Activated T-helper 2 cell treated with anti-CD3 and anti-CD28 coated beads, Interferon-gamma antibody, Interleukin-2, Interleukin-4, amounts not matched to agents 10 μg/mL and 5 μg/mL and 100 μg/mL, durations not matched to agents 14 hours and 24 hours and 36 hours (primary cell): ENCODE results near the gene COA8. TPM values are rescaled to one million over a fixed set of nuclear protein-coding genes. Genes with fewer than 3 reads are reported as not detected.

Source experiments
- DNase-seq: peaks from one replicate; pipeline ENCODE4 v3.0.0; 2021; ENCODE audit warnings: low spot score
- H3K27ac Mint-ChIP-seq: one replicate; pipeline ENCODE4 v1.8.0; 2021; ENCODE audit warnings: mixed read lengths
- H3K27me3 Mint-ChIP-seq: one replicate; pipeline ENCODE4 v1.8.0; 2021; ENCODE audit warnings: low read depth, mixed read lengths
- H3K36me3 Mint-ChIP-seq: one replicate; pipeline ENCODE4 v1.8.0; 2021; ENCODE audit warnings: low read depth, mixed read lengths
- H3K4me1 Mint-ChIP-seq: one replicate; pipeline ENCODE4 v1.8.0; 2021; ENCODE audit warnings: low read depth, mixed read lengths
- H3K4me3 Mint-ChIP-seq: one replicate; pipeline ENCODE4 v1.8.0; 2021; ENCODE audit warnings: low read depth, mild to moderate bottlenecking, moderate library complexity, mixed read lengths
- H3K9me3 Mint-ChIP-seq: one replicate; pipeline ENCODE4 v1.8.0; 2021; ENCODE audit warnings: mixed read lengths
- intact Hi-C: fragments of 100-400 bp; cut with micrococcal nuclease; formaldehyde crosslinking; loops from one replicate; pipeline ENCODE4 v1.15.1; 2023
- total RNA-seq: library from RNA; stranded (reverse); gene quantifications from 2 replicates; pipeline ENCODE4 v1.2.3, GENCODE V29; 2022

The COA8 gene
- total RNA-seq, 1 donor from 2014 or later = 31.9 TPM

DNA sequence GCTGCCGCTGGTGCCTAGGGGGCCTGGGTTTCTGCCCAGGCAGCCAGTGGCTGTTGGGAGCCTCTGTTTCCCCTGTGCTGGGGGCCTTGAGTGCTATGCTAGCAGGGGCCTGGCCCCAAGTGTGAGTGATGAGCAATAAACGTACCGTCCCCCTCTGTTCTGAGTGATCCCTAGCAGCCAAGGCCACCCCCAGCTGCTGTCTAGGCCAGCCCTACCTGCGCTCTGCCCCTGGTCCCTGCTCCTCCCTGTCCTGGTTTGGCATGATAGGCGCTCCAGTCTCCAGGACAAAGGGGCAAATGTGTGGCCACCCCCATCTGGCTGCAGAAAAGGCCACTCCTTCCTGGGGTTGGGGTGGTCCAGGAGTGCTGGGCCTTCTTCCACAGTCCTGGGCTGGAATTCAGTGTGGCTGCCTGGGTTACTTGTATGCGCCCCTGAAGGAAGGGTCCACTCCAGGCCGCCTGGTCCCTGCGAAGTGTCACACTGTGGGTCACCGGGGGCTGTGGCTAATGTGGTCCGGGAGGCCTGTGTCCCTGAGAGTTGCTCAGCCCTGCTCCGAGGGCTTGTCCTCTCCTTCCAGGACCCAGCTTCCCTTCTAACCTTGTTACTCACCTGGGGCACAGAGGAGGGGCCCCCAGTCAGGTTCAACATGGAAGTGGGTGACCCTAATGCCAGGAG, 26.7 kb upstream of the COA8 start:
- no peak overlapping the region for H3K27ac Mint-ChIP-seq
- peaks cover 2% of the 10 kb centered on the region for H3K4me1 Mint-ChIP-seq
- intact Hi-C loops = no loop called here
- H3K27me3 Mint-ChIP-seq = no peaks in the 10 kb centered on the region
- H3K9me3 Mint-ChIP-seq = no peaks in the 10 kb centered on the region
- DNase-seq = no peak
- H3K4me3 Mint-ChIP-seq = no peak overlapping the region
- H3K36me3 Mint-ChIP-seq = no peaks in the 10 kb centered on the region

DNA sequence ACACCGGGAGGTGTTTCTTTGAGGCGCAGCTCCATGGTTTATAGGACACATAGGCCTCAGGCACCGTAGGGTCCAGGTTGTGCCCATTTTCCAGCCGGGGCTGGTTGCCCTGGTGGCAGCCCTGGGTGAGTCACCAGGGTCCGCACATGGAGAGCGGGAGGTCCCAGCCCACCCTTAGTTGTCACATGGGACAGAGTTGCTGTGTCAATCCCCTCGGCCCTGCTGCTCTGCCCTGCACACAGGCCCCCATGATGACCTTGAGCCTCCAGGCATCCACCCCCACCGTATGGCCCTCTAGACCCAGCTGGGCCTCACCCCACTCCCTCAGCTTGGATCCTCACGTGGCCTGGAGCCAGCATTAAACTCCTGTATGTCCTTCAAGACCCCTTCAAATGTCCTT, 26.1 kb upstream of the COA8 start:
- Mint-ChIP-seq H3K27me3 (no peaks in the 10 kb centered on the region), H3K36me3 (no peaks in the 10 kb centered on the region), H3K4me1 (no peaks in the 10 kb centered on the region), H3K9me3 (no peaks in the 10 kb centered on the region), H3K4me3 (no peak overlapping the region), H3K27ac (no peak overlapping the region)
- no peak for DNase-seq
- intact Hi-C loops = no loop called here

DNA sequence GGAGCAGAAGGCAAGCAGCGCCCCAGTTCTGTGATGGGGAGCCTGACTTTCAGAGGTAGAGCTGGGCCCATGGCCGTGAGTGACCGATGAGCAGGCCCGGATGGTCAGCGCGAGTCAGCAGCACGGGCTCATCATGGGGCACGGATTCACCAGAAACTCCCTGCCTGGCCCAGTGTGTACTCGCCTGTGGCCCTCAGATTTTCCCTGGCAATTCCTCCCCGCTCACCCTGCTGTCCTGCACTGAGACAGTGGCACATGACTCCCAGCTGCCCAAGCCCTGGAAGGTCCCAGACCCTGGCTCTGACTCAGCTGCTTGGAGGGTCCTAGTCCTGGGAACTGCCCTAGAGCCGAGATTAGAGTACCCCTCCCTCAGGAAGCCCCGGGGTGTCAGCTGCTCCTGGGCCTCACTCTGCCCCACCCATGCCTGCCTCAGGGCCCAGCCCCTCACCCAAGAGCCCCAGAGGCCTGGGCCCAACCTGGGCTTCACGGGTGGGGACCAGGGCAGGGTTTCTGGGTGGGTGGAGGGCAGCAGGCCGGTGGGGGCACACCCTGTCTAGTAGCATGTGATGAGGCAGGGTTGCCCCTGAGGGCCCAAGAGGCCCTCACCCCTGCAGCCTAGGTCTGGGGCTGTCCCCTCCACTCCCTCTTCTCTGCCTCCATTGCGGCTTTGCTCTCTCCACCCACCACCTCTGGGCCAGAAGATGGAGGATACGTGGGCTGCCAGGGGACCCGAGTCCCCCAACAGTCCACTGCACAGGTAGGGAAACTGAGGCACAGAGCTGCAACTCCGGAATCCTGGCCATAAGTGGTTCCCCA, 25.4 kb upstream of the COA8 start:
- Mint-ChIP-seq H3K27ac (no peak overlapping the region), H3K9me3 (no peaks in the 10 kb centered on the region), H3K4me3 (no peak overlapping the region), H3K36me3 (no peaks in the 10 kb centered on the region), H3K27me3 (no peaks in the 10 kb centered on the region), H3K4me1 (no peaks in the 10 kb centered on the region)
- intact Hi-C loops = no loop called here
- no peak for DNase-seq

DNA sequence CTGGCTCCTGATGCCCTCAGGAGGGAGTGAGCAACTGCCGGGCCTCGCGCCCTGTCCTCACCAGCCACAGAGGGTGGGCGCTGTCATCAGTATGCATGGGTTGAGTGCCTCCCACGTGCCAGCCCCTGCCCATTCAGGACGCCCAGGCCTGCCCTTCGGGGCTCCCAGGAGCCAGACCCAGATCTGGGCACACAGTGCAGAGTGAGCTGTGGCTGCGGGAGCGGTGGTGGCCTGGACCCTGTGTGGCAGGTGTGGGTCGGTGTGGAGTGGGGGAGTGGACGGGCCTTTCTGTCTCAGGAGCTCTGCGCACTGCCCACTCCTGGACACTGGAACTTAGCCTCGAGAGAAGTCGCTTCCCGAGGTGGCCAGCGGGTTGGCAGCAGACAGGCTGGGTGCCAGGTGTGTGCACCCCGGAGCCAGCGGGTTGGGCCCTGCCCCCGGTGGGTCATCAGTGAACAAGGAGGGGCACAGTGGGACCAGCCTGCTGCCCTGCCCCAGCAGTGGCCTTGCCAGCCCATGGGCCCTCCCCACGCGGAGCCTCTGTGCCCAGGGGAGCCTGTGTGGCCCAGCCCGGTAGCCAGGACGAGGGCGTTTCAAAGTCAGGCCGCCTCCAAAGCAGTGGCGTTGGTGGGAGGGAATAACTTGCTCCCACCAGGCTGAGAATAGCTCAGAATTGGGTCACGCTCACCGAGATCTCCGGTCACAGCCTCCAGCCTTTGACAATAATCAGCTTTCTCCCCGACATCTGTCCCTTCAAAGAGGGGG, 24.3 kb upstream of the COA8 start:
- no peak overlapping the region for H3K4me3 Mint-ChIP-seq
- no peak overlapping the region for H3K27ac Mint-ChIP-seq

DNA sequence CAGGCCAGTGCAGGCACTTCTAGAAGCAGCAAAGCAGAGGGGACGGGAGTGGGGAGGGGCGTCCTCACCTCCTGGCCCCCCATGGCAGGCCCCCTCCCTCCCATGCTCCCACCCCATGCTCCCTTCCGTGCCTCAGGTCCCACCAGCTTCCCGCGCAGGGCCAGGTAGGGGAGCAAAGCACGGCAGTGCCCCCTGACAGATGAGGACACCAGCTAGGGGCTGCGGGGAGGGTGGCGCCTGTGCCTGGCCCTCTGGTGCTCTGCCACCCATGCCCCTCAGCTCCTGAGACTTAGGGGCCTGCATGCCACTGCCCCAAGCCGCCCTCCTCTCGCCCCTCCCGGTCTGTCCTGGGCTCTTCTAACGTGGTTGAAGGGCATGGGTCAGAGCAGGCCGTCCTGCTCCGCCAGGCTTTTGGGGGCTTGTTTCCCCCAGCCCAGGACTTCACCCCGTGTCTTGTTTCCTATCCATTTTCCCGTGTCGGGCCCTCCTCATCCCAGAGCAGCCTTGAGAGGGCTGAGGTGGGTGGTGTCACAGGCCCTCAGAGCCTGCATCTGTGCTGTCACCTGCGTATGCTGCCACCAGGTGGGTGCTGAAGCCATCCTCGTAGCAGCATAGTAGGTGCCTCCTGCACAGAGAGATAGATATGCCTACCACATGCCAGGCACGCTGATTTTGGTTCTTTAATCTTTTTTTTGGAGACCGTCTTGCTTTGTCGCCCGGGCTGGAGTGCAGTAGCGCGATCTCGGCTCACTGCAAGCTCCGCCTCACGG, 23.5 kb upstream of the COA8 start:
- intact Hi-C loops = no loop called here
- H3K9me3 Mint-ChIP-seq = no peaks in the 10 kb centered on the region
- no peaks in the 10 kb centered on the region for H3K27me3 Mint-ChIP-seq
- DNase-seq = no peak
- H3K27ac Mint-ChIP-seq = no peak overlapping the region
- H3K36me3 Mint-ChIP-seq = no peaks in the 10 kb centered on the region
- no peaks in the 10 kb centered on the region for H3K4me1 Mint-ChIP-seq
- H3K4me3 Mint-ChIP-seq = no peak overlapping the region

More for the DNA sequence above, 24.3 kb upstream of the COA8 start:
- no peaks in the 10 kb centered on the region for H3K9me3 Mint-ChIP-seq
- H3K27me3 Mint-ChIP-seq = no peaks in the 10 kb centered on the region
- H3K36me3 Mint-ChIP-seq = no peaks in the 10 kb centered on the region
- no peak for DNase-seq
- no peaks in the 10 kb centered on the region for H3K4me1 Mint-ChIP-seq
- intact Hi-C loops = no loop called here

DNA sequence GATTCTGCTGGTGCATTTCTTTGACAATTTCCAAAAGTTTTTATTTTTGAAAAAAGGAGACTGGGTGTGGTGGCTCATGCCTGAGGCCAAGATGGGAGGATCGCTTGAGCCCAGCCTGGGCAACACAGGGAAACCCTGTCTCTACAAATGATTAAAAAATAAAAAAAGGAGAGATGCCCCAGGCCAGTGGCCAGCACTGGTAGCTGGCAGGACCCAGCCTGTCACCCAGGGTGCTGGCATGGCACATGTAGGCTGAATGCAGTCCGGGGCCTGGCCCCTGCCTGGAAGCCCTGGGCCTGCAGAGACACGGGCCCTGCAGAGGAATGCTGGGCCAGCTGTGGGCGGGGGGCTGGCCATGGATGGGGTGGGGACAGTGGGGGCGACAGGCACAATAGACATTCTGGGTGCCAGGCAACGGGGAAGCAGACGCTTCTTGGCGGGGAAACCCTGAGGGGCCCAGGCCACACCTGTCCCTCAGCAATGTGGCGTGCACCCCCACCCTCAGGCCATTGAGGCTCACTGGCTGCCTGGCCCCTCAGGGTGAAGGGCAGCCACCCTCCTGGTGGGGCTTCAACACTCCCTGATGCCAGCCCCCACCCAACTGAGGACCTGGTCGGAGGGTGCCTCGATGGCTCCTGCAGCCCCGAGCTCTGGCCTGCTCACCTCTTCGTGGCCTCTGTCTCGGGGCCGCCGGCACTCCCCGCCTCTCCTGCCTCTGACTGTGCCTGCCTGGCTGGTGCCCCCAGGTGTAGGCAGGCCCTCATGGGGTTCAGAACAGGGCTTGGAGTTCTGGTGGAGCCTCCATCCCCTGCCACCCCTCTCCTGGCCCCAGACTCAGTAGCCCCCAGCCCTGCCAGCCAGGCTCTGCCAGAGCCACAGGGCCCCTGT, 21.7 kb upstream of the COA8 start:
- Mint-ChIP-seq H3K36me3 (no peaks in the 10 kb centered on the region), H3K27ac (no peak overlapping the region), H3K9me3 (no peaks in the 10 kb centered on the region), H3K4me3 (no peak overlapping the region), H3K27me3 (no peaks in the 10 kb centered on the region), H3K4me1 (no peaks in the 10 kb centered on the region)
- DNase-seq = no peak
- intact Hi-C loops = no loop called here

DNA sequence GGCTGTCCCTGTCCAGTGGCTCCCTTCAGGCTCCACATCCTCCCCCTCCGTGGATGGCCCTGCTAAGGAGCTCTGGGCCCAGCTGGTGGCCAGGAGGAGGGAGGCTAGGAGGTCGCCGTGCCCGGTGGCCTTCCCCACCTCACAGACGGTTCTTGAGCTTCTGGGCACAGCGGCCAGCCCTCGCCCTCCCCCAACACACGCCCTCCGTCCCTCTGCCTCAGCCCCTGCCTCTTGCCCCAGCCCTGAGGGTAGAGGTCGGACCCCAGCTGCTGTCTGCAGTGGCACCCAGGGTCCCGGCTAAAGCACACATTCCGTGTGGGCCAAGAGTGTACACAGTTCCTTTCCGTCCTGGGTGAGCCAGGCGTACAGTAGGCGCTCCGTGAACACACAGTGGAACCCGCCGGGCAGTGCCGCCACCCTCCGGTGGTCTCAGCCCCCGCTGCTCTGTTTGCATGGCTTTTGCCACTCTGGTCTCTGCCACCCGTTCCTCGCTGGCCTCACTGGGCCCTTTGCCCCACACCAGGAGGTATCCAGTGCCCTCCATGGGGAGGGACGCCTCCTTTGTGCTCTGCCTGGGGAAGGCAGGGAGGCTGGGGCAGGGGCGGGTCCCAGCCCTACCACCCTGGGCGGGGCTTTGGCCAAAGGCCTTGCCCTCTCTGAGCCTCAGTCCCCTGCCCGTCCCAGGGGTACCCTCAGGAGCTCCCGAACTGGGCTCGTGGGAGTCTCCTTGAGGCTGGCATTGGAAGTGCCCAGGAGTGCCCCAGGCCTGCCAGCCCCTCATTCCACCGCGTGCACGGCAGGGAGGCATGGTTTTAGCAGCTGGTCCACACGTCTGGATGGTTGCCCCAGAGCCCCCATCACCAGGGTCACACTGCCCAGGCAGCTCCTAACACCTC, 20.8 kb upstream of the COA8 start:
- H3K4me3 Mint-ChIP-seq = no peak overlapping the region
- H3K4me1 Mint-ChIP-seq = no peaks in the 10 kb centered on the region
- intact Hi-C loops = no loop called here
- no peak overlapping the region for H3K27ac Mint-ChIP-seq
- no peaks in the 10 kb centered on the region for H3K9me3 Mint-ChIP-seq
- DNase-seq = no peak
- H3K27me3 Mint-ChIP-seq = no peaks in the 10 kb centered on the region
- H3K36me3 Mint-ChIP-seq = no peaks in the 10 kb centered on the region

DNA sequence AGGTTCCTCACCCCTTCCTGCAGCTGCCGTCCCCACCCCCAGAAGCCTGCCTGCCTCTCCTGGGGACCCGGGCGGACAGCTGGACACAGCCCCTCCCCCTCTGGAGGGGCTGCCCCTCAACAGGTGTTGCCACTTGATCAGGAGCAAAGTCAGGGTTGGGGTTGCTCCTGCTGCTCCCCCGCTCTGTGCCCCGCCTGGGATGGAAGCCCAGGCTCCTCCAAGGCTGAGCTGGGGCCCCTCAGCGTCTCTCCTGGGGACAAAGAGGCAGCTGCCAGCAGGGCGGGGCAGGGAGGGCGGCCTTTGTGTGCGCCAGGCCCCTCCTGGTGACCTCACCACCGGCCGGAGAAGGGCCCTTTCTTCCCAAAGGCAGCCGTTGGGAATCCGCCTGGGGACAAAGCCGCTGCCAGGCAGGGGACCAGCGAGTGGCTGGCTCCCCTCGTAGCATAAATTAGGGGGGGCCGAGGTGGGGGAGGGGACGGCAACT, 20.1 kb upstream of the COA8 start:
- no peaks in the 10 kb centered on the region for H3K27me3 Mint-ChIP-seq
- no peak overlapping the region for H3K4me3 Mint-ChIP-seq
- no peaks in the 10 kb centered on the region for H3K36me3 Mint-ChIP-seq
- no peaks in the 10 kb centered on the region for H3K9me3 Mint-ChIP-seq
- no peaks in the 10 kb centered on the region for H3K4me1 Mint-ChIP-seq
- H3K27ac Mint-ChIP-seq = no peak overlapping the region
- intact Hi-C loops = no loop called here
- no peak for DNase-seq

DNA sequence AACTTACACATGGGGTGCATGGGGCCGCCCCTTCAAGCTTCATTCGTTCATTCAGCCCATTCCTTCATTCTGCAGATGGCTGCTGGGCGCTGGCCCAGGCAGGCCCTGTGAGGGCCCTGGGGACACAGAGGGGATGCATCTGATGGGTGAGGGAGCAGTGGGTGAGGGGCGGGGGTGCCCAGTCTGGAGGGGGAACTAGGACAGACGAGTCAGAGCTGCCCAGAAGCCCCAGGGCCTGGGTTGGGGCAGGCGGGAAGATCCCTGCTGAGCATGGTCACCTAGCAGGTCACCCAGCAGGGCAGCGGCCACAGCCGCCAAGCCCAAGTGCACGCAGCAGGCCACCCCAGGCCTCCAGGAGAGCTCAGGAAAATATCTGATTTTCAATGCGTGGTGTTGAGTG, 19.6 kb upstream of the COA8 start:
- no peaks in the 10 kb centered on the region for H3K36me3 Mint-ChIP-seq
- intact Hi-C loops = no loop called here
- no peak for DNase-seq
- no peak overlapping the region for H3K27ac Mint-ChIP-seq
- H3K9me3 Mint-ChIP-seq = no peaks in the 10 kb centered on the region
- no peak overlapping the region for H3K4me3 Mint-ChIP-seq
- H3K27me3 Mint-ChIP-seq = no peaks in the 10 kb centered on the region
- no peaks in the 10 kb centered on the region for H3K4me1 Mint-ChIP-seq

DNA sequence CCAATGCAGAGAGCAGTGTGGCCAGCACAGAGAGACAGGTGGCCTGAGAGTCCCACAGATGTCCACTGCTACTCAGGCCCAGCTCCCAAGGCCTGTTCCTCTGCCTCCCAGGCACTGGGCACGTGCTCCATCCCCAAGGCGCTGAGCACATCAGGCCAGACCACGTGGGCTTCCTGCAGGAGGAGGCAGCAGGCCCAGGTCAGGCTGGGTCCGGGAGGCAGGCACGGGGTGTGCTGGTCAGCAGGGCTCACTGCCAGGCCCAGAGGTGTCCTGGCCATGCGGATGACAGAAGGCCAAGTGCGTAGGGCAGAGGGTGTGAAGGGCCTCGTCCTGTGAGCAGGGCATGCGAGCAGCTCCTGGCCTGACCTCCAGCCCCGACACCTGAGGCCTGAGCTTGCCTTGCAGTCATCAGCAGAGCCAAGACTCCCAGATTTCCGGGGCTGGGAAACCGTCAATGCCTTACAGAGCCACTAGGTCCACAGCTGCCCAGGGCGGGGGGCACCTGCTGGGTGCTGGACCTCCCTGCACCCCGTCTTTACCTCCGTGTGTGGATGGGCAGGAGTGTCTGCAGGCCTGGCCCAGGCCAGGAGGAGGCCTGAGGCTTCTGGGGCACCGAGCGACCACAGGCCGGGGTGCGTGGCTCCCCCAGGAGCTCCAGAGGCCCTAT, 18.9 kb upstream of the COA8 start:
- no peaks in the 10 kb centered on the region for H3K36me3 Mint-ChIP-seq
- intact Hi-C loops = no loop called here
- DNase-seq = no peak
- H3K4me1 Mint-ChIP-seq = no peaks in the 10 kb centered on the region
- H3K27me3 Mint-ChIP-seq = no peaks in the 10 kb centered on the region
- H3K4me3 Mint-ChIP-seq = no peak overlapping the region
- no peak overlapping the region for H3K27ac Mint-ChIP-seq
- H3K9me3 Mint-ChIP-seq = no peaks in the 10 kb centered on the region
